Keratinocyte (primary cell): ENCODE results near the gene NDUFAF8. TPM values are rescaled to one million over a fixed set of nuclear protein-coding genes. Genes with fewer than 3 reads are reported as not detected.

Source experiments
- DNase-seq: peaks from one replicate; pipeline ENCODE4 v3.0.0-alpha.2; 2011; ENCODE audit warnings: low read depth, missing footprints, low spot score
- FAIRE-seq: peaks from 2 replicates; lab custom pipeline; 2011; peaks lifted over from hg19 to GRCh38; lab: Jason Lieb, UNC
- H2AFZ ChIP-seq: 2 replicates; pipeline ENCODE4 v1.6.0; 2012; ENCODE audit warnings: low read length, control low read depth, inconsistent platforms; ENCODE audit not compliant: control insufficient read depth
- H3K27ac ChIP-seq: 2 replicates; pipeline ENCODE4 v1.5.1; 2011; ENCODE audit warnings: low read length; ENCODE audit not compliant: control insufficient read depth, insufficient read depth
- H3K27me3 ChIP-seq: 3 replicates; pipeline ENCODE4 v1.6.0; 2011; ENCODE audit warnings: low read length; ENCODE audit not compliant: control insufficient read depth, insufficient read depth; ENCODE audit errors: extremely low read depth
- H3K36me3 ChIP-seq, 2 experiments: 2 replicates in 1 of 2; 3 replicates in 1 of 2; pipeline ENCODE4 v1.5.1; 2011; ENCODE audit warnings: low read length in 2 of 2, mild to moderate bottlenecking in 1 of 2; ENCODE audit not compliant: control insufficient read depth in 2 of 2, insufficient read depth in 2 of 2; ENCODE audit errors: extremely low read depth in 1 of 2
- H3K4me1 ChIP-seq: 3 replicates; pipeline ENCODE4 v1.5.1; 2011; ENCODE audit warnings: low read length; ENCODE audit not compliant: control insufficient read depth, insufficient read depth; ENCODE audit errors: extremely low read depth
- H3K4me2 ChIP-seq: 3 replicates; pipeline ENCODE4 v1.6.0; 2011; ENCODE audit warnings: low read depth, low read length; ENCODE audit not compliant: control insufficient read depth, insufficient read depth; ENCODE audit errors: extremely low read depth
- H3K4me3 ChIP-seq, 3 experiments: fragments of 200-600 bp in 1 of 3; sonication (generic) in 1 of 3; 2 replicates in 2 of 3; 3 replicates in 1 of 3; pipeline ENCODE4 v1.5.1; 2011 to 2016; ENCODE audit warnings: low read length in 3 of 3, mild to moderate bottlenecking in 3 of 3, control low read depth in 2 of 3, inconsistent platforms in 1 of 3, low read depth in 1 of 3, mixed read lengths in 1 of 3, mixed run types in 1 of 3, moderate library complexity in 1 of 3; ENCODE audit not compliant: control insufficient read depth in 2 of 3, insufficient read depth in 2 of 3; ENCODE audit errors: extremely low read depth in 1 of 3
- H3K79me2 ChIP-seq: 2 replicates; pipeline ENCODE4 v1.6.0; 2012; ENCODE audit warnings: low read length; ENCODE audit not compliant: control insufficient read depth, insufficient read depth
- H3K9ac ChIP-seq: 3 replicates; pipeline ENCODE4 v1.6.0; 2011; ENCODE audit warnings: low read length; ENCODE audit not compliant: control insufficient read depth, insufficient read depth; ENCODE audit errors: extremely low read depth
- H3K9me1 ChIP-seq: 3 replicates; pipeline ENCODE4 v1.6.0; 2011; ENCODE audit warnings: low read length; ENCODE audit not compliant: control insufficient read depth, insufficient read depth; ENCODE audit errors: extremely low read depth
- H3K9me3 ChIP-seq: 2 replicates; pipeline ENCODE4 v1.5.1; 2012; ENCODE audit warnings: low read depth, low read length; ENCODE audit not compliant: control insufficient read depth
- H4K20me1 ChIP-seq: 3 replicates; pipeline ENCODE4 v1.6.0; 2011; ENCODE audit warnings: low read length; ENCODE audit not compliant: control insufficient read depth, insufficient read depth; ENCODE audit errors: extremely low read depth
- EZH2 ChIP-seq: IDR thresholded peaks from one replicate; pipeline ENCODE4 v1.6.1; 2012; ENCODE audit warnings: inconsistent platforms, mild to moderate bottlenecking, low read length, moderate library complexity
- dilution Hi-C: fragments of 300-500 bp; cut with MboI; formaldehyde crosslinking; loops from one replicate; pipeline ENCODE4 v1.7.0; 2020; ENCODE audit warnings: low sequenced_read_pairs; ENCODE audit not compliant: extremely low pct_ligation_motif_present
- polyA plus RNA-seq, 5 experiments: library from polyadenylated mRNA; depleted of rRNA in 3 of 5; stranded (reverse) in 3 of 5; stranded (forward) in 1 of 5; unstranded in 1 of 5; fragments of >200 nt; gene quantifications; 1 replicate in 1 of 5; 2 replicates in 3 of 5; 3 replicates in 1 of 5; pipeline versions ENCODE4 v1.2.1 to v1.2.3, GENCODE V29; 2011 to 2012; ENCODE audit warnings: missing spikeins in 2 of 5, low read depth in 1 of 5, low replicate concordance in 1 of 5
- TF ChIP-seq, protein P1 (sequence below), 3 experiments: IDR thresholded peaks in 1 of 3; conservative IDR thresholded peaks in 1 of 3; optimal IDR thresholded peaks in 1 of 3; 2 replicates in 2 of 3; 3 replicates in 1 of 3; pipeline versions ENCODE3 to v1.5.1; 2011; ENCODE audit warnings: low read length in 3 of 3, mild to moderate bottlenecking in 3 of 3, moderate library complexity in 2 of 3, control low read depth in 1 of 3, inconsistent platforms in 1 of 3; ENCODE audit not compliant: insufficient read depth in 2 of 3; ENCODE audit errors: extremely low read depth in 1 of 3

Gene NDUFAF8
- polyA plus RNA-seq, 1 donor (not counting 4 experiments of a cell fraction or from before 2014, with no cell fraction given): 171 TPM

DNA sequence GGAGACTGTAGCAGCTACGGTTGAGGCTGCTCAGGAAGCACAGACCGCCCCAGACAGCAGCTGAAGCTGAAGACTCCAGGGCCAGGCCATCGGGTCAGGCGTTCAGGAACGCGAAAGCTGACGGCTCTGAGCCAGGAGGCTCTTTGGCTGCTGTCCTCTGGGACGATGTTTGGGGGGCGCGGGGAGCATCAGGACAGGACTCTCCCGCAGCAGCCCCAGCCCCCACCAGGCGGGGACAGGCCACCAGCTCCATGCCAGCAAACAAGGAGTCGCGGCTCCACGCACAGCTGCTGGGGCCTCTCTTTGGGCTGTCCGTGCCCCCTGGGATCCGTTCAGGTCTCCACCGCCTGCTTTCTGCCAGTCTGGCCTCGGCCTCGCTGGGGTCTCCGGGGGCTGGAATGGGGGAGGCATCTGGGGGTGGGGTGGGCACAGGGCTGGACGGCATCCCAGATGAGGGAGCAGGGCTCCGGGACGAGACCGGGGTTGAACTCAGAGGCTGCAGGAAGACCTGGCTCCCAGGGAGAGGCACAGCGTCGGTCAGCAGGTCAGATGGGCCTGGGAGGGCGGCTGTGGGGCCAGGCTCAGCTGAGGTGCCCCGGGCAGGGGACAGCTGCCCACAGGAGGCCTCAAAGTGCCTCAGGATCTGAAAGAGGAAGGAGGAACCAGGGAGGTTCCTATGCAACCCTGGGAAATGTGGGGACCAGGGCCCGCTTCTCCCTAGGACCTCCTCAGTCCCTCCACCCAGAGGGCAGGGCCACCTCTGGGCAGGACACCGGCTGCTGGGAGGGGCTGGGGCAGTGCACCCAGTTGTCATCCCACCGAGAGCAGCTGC lies 10.1 kb upstream of the NDUFAF8 start:
- FAIRE-seq (no peak), DNase-seq (no peak)
- H3K9ac ChIP-seq: no peak overlapping the region
- no peak overlapping the region for H2AFZ ChIP-seq
- no peak overlapping the region for H3K4me2 ChIP-seq
- H3K27ac ChIP-seq: no peak overlapping the region
- H4K20me1 ChIP-seq: no peaks in the 10 kb centered on the region
- no peaks in the 10 kb centered on the region for H3K79me2 ChIP-seq
- dilution Hi-C loops: no loop called here
- no peaks in the 10 kb centered on the region for H3K4me1 ChIP-seq
- no peaks in the 10 kb centered on the region for H3K27me3 ChIP-seq
- H3K9me3 ChIP-seq: no peaks in the 10 kb centered on the region
- peaks cover 5 to 24% of the 10 kb centered on the region in 2 experiments for H3K36me3 ChIP-seq
- no peak overlapping the region for H3K4me3 ChIP-seq
- TF ChIP-seq, protein P1, sequence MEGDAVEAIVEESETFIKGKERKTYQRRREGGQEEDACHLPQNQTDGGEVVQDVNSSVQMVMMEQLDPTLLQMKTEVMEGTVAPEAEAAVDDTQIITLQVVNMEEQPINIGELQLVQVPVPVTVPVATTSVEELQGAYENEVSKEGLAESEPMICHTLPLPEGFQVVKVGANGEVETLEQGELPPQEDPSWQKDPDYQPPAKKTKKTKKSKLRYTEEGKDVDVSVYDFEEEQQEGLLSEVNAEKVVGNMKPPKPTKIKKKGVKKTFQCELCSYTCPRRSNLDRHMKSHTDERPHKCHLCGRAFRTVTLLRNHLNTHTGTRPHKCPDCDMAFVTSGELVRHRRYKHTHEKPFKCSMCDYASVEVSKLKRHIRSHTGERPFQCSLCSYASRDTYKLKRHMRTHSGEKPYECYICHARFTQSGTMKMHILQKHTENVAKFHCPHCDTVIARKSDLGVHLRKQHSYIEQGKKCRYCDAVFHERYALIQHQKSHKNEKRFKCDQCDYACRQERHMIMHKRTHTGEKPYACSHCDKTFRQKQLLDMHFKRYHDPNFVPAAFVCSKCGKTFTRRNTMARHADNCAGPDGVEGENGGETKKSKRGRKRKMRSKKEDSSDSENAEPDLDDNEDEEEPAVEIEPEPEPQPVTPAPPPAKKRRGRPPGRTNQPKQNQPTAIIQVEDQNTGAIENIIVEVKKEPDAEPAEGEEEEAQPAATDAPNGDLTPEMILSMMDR (optimal IDR thresholded peaks at IDR 0.05 in 1 of 3, IDR thresholded peaks at IDR 0.05 in 1 of 3, conservative IDR thresholded peaks at IDR 0.05 in 1 of 3; ENCODE audit: extremely low read depth in 1 of 3, insufficient read depth in 2 of 3, low read length in 3 of 3): no peak
- no peak for TF ChIP-seq EZH2
- no peaks in the 10 kb centered on the region for H3K9me1 ChIP-seq

DNA sequence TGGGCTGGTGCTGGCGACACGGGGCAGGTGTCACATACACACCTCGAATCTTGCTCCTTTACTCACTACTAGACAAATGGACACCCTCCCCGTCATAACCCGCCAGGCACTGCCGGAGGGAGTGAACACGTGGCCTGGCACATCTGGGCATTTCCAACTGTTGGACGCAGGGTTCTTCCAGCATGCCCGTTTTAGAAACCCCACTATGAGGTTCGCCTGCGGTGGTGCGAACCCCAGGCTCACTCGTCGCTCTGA lies 9.5 kb upstream of the NDUFAF8 start:
- TF ChIP-seq, protein P1 (optimal IDR thresholded peaks at IDR 0.05 in 1 of 3, IDR thresholded peaks at IDR 0.05 in 1 of 3, conservative IDR thresholded peaks at IDR 0.05 in 1 of 3; ENCODE audit: extremely low read depth in 1 of 3, insufficient read depth in 2 of 3, low read length in 3 of 3): no peak
- TF ChIP-seq EZH2: no peak
- Histone ChIP-seq H3K27me3 (no peaks in the 10 kb centered on the region), H3K27ac (no peak overlapping the region), H3K9me3 (no peaks in the 10 kb centered on the region), H3K36me3 (peaks cover 5 to 24% of the 10 kb centered on the region in 2 experiments), H3K4me2 (no peak overlapping the region), H3K9me1 (no peaks in the 10 kb centered on the region), H4K20me1 (no peaks in the 10 kb centered on the region), H3K4me3 (no peak overlapping the region), H3K79me2 (no peaks in the 10 kb centered on the region), H2AFZ (no peak overlapping the region), H3K4me1 (no peaks in the 10 kb centered on the region), H3K9ac (no peak overlapping the region)
- FAIRE-seq: no peak
- dilution Hi-C loops: no loop called here
- no peak for DNase-seq
